HS-27A (cell line): ENCODE measurements around the gene PPP1R36.
"Not testable (repeated sequence)": the region's sequence is repeated elsewhere in the genome, so short reads cannot be mapped to it uniquely, and the experiment has no call there.

ENCODE experiments used
- DNase-seq: peaks from one replicate; pipeline ENCODE4 v3.0.0-alpha.2; 2012; ENCODE audit warnings: low read depth, missing footprints

Gene PPP1R36

GRCh38 chr14:64612971-64613666 lies 63.4 kb downstream of the PPP1R36 start:
- DNase-seq, result no peak

- DNase-seq, result no peak
Observed at GRCh38 chr14:64614166-64614565, 64.4 kb downstream of the PPP1R36 start.

GRCh38 chr14:64614805-64615391 lies 65.1 kb downstream of the PPP1R36 start:
- DNase-seq, result no peak

- not testable (repeated sequence) for DNase-seq
Observed at GRCh38 chr14:64617872-64618408, 68.2 kb downstream of the PPP1R36 start.

GRCh38 chr14:64620910-64621309 lies 71.1 kb downstream of the PPP1R36 start:
- DNase-seq, result no peak

GRCh38 chr14:64623554-64624165 lies 73.9 kb downstream of the PPP1R36 start:
- DNase-seq, result no peak

GRCh38 chr14:64625386-64626232 lies 75.8 kb downstream of the PPP1R36 start:
- no peak for DNase-seq

- no peak for DNase-seq
Observed at GRCh38 chr14:64628940-64629408, 79.2 kb downstream of the PPP1R36 start.

GRCh38 chr14:64630778-64631177 lies 81.0 kb downstream of the PPP1R36 start:
- no peak for DNase-seq

GRCh38 chr14:64631222-64631621 lies 81.5 kb downstream of the PPP1R36 start:
- not testable (repeated sequence) for DNase-seq

GRCh38 chr14:64632056-64632455 lies 82.3 kb downstream of the PPP1R36 start:
- no peak for DNase-seq

GRCh38 chr14:64634558-64634957 lies 84.8 kb downstream of the PPP1R36 start:
- DNase-seq, result no peak

GRCh38 chr14:64636208-64636979 lies 86.6 kb downstream of the PPP1R36 start:
- DNase-seq, result no peak

- DNase-seq, result no peak
Observed at GRCh38 chr14:64636980-64637429, 87.2 kb downstream of the PPP1R36 start.

GRCh38 chr14:64637735-64638473 lies 88.1 kb downstream of the PPP1R36 start:
- no peak for DNase-seq

GRCh38 chr14:64638625-64639024 lies 88.9 kb downstream of the PPP1R36 start:
- DNase-seq, result no peak
